LHCN-M2 (cell line): ENCODE data around the gene FGF9. TPM values are rescaled to one million over a fixed set of nuclear protein-coding genes. Genes with fewer than 3 reads are reported as not detected.
A peak's percentile ranks its signal among the peaks of the same experiment; 100 is the strongest.

Experiments used
- DNase-seq: peaks from one replicate; pipeline ENCODE4 v3.0.0-alpha.2; 2012; ENCODE audit warnings: low read depth
- total RNA-seq: library from RNA; depleted of rRNA; stranded (reverse); fragments of >200 nt; gene quantifications from 2 replicates; pipeline ENCODE4 v1.2.3, GENCODE V29; 2014

FGF9 gene
- total RNA-seq, 1 experiment from 2014 or later = not detected

DNA sequence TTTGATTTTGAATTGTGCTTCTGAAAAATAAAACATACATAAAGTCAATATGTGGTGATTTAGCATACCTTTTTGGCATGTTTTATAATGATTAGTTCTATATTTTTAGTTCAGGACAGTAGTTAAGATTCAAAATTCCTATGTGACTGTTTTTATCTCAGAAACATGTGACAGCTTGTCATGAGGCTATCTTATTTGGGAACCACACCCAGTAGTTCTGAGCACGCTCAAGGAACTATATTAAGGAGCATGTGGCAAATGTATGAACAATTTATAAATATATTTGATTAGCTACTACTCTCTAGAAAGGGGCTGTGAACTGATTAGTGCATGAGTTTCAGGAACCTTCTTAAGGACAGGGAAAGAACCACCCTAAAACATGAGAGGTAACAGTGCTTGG is 38.8 kb downstream of the FGF9 start:
- no peak for DNase-seq

DNA sequence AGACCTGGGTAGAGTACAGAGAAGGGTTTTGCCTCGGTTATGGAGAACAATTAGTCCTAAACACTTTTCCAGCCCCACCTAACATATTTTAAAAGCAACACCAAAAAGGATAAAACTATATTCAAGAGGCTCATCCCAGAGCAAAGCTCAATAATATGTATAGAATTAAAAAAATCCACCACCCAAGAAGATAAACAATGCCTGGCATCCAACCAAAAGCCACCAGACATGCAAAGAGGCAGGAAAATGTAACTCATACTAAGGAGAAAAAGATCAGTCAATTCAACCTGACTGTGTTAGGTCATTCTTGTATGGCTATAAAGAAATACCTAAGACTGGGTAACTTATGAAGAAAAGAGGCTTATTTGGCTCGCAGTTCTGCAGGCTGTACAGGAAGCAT is 39.3 kb downstream of the FGF9 start:
- no peak for DNase-seq

DNA sequence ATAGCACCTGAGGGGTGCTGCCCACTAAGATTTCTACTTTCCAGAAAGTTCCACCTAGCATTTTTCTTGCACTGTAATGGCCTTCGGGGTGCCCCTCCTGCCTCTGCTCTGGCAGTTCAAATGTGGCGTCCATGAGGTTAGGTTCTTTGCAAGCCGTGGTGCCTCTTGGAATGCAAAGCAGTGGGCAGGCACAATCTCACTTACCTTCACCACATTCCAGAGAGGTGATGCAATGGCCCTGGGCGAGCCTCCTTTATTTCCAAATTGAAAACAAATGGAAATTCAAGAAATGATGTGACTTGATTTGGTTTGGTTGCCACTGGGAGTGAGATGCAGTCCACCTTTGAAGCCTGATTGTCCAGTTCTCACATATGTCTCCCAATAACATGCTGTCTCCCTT is 46.9 kb downstream of the FGF9 start:
- DNase-seq = no peak

DNA sequence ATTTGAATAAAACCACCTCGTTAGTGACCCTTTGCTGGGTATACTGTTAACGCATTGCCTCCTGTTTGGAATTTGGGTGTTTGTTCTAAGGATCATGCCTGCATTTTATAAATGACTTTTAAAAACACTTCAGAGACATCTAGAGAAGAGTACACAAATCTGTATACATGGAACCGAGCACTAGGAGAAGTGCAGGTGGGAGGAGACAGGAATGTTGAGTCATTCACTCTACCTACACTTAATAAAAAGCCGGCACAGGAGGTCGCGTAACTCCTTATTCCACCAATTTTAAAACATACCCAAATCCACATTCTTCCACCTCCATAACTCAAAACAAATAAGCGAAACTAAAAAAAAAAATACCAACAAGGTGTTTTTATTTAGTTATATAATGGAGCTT is 48.6 kb downstream of the FGF9 start:
- DNase-seq = no peak

DNA sequence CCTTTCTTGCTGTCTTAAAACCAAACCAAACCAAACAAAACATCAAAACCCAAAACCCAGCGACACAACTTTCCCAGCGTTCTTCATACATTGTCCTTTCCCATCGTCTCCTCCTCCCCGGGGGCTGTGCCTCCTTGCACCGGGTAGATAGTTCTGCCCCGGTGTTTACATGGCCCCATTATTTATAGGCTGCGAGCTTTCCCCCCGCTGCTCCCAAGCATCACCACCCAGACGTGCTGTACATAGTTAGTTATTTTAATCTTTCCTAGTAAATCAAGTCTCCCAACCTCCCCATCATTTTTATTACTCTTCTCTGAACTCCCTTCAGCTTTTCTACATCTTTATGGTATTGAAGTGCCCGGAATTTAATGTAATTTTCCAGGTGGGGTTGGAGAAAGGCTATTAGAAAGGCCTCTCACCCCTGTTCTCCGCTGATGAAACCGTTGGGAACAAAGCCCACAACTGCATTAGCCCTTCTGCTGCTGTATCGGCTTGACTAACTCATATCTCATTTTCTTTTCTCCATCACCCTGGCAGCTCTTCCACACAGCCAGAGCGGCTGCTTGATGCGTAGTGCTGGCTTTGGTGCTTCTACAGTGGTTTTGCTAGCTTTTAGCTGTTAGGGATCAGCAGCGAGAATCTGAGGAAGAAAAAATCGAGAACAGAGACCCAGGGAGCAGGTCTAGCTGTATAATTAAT is 53.1 kb downstream of the FGF9 start:
- no peak for DNase-seq

DNA sequence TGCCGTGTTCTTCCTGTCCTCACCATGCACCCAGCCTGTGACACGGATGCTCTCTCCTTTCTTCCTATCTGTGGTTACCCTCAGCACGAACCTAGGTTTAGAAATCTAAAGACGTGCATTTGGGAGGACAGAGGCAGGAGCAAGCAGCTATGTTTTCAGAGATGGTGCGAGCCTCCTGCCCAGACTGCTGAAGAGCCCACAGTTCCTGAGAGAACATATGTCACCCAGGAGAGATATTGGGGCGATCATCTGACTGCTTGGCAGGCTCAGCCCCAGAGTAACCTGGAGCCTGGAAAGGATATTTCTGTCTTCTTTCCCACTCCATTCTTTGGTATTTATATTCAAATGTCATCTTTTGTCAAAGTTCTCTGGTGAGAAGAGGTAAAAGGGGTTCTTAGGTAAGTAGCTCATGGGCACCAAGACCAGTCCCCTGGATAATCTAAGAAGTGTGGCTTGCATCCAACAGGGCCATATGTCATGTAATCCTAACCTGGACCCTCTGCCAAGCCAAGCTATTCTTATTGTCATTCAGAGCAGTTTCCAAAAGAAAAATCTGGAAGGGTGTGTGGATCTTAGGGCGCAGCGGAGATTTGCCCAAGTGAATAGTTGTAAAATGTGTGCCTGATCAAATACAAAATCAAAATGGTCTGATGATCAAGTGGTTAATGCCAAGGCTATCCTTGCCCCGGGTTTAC is 59.5 kb downstream of the FGF9 start:
- DNase-seq = no peak

DNA sequence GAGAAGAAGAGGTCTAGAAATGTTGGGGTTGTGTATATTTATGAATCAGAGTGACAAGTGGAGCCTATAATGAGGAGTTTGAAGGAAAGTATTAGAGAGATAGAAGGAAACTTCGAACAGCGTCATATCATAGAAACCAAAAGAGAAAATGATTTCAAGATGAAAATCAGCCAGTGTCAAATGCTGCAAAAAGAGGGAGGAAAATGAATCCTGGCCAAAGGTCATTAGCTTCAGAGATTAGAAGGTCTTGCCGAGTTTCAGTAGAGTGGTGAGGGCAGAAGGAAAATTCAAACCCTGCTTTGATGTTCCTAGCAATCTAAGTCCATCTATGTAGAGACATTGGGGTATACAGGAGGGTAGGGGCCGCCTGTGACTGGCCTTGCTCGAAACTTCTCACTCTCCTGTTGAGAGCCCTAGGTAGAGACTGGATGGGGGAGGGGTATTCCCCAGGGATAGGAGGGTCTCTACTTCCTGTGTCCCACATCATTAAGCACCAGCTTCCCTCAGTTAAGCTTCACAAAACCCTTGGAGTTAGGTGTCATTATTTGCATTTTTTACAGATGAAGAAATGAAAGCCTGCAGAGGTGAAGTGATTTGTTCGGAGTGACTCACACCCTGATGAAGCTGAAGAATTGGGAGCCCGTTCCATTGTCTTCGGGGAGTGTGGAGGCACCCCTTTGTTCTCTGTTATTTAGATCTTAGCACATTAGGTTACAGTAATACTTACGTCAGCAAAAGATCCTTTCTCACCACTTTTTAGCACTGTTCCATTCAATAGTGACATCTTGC is 62.8 kb downstream of the FGF9 start:
- no peak for DNase-seq

DNA sequence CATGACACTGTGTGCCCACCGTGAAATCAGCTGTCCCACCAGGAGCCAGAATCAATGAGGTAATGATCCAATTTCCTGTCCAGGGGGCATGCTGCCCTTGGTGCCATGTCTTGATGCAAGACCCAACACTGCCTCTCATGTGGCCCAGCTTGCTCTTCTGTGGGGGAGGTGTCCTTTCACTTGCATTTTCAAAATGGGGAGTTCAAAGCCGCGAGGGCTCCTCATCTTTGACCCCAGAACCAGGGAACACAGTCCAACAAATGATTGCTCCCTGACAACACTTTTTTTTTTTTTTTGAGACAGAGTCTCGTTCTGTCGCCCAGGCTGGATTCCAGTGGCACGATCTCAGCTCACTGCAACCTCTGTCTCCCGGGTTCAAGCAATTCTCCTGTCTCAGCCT is 64.1 kb downstream of the FGF9 start:
- no peak for DNase-seq

DNA sequence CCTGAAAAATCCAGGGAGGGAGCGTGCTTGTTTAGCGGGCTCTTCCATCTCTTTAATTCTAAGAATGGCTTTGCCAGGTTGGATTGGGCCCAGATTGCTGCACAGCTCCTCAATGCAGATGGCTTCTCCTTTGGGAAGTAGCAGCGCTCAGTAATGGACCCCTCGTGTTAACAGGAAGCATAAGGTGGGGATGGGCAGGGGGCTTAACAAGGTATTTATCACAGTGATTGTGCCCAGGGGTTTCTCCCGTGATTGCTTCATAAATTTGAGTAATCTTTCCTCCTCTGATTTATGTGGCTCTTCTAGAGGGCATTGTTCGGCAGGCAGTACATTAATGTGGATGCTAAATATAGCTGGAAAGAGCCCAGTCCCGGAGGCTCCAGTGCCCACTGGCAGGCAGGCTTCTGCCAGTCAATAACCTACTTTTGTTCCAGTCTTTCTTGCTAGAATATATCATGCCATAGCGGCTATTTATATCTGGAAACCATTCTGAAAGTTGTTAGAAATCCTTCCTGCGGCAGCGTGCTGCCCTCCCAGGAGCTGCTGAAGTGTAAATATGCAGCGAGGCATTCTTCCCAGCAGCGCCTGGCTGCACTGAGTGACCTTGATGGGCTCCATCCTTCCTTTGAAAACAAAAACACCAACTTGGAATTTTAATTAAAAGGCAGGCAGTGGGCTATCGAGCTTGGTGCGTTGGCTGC is 65.0 kb downstream of the FGF9 start:
- no peak for DNase-seq

DNA sequence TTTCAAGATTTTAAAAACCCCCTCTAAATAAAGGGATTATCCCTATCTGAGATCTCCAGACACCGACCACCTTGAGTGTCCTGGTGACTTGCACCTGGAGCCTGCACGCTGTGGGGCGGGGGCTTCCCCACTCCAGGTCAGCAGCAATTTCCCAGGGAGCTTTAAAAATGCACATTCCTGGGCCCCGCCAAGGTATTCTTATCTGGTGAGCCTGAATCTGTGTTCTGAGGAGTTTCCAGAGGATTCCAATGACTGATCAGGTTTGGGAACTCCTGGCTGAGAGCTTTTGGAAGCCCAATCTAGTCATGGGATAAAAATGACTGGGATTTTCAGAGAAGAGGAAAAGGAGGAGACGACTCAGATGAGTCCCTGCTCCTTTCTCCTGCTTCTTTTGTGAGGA is 66.1 kb downstream of the FGF9 start:
- no peak for DNase-seq

DNA sequence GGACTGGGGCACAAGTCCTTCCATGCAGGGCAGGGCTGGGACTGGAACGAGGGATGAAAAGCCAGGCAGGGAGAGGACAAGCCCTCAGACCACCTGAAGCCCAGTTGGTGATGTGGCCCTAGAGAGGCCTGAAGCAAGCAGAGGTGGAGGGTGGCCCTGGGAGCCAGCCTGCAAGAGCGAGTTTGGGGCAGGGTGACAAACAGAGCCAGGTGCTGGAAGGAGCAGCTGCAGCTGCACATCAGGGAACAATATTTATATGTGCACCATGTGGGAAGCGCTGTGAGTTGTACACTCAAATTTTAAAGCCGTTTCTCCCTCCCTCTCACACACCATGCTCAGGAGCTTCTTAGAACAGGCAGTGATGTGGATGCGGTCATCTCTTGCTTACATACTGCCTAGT is 67.8 kb downstream of the FGF9 start:
- DNase-seq = peak; percentile 30

DNA sequence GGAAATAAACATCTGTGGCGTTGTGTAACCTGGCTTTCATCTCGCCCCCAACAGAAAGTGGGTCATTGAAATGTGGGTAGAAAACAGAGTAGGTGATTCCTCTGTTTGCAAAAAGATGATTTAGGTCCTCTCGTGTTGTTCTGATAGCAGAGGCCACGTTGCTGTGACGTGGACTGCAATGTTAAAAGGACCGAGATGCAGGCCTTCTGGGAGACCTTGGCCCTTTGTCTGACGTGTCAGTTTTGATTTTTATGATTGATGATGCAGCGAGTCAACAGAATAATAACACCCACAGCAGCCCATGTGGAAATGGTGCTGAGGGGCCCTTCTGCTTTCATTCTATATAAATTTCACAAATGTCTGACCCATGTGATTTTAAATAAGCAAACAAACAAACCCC is 68.9 kb downstream of the FGF9 start:
- DNase-seq = no peak

DNA sequence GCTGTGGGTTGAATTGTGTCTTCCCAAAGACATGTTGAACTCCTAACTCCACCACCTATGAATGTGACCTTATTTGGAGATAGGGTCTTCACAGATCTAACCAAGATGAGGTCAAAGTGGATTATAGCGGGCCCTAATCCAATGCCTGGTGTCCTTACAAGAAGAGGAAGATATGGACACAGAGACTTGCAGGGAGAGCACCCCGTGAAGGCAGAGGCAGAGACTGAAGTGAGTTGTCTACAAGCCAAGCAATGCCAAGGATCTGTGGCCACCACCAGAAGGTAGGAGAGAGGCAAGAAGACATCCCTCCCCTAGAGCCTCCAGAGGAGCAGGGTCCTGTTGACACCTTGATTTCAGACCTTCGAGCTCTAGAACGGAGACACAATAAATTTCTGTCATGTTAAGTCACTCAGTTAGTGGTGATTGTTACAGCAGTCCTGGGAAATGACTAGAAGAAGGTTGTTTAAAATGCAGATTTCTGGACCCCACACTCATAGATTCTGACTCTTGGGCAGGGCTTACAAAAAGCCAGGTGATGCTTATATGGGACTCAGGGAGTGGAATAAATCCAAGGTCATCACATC is 70.6 kb downstream of the FGF9 start:
- DNase-seq = no peak

DNA sequence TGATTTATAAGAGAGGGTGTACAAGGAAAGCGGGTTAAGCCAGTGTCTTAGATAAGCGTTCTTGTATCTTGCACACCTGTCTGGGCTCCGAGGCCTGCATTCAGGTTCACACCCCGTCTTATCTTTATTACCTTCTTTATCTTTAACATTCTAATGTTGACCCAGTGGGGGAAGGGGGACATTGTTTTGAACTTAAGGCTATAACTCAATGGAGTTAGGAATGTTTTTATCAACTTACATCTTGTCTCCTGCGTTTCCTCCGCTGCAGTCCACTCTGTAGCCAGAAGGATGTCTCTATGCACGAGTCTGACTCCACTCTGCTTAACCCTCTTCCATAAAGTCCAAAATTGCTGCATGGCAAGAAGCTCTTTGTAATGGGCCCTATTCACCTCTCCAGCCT is 71.2 kb downstream of the FGF9 start:
- no peak for DNase-seq

DNA sequence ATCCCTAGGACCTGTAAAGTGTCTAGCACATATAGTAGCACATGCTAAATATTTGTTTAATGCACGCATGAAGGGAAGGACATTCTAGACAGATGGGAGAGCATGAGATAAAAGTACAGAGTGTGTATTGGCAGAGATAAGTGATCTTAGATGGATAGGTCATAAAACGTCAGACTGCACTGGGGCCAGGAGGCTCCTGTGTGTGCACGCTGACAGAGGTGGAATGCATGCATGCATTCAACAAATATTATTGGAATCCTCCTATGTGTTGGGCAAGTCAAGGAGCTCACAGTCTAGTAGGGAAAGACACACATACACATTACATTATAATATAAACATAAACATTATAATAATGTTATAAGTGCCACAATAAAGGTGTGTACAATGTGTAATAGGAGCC is 73.3 kb downstream of the FGF9 start:
- no peak for DNase-seq

DNA sequence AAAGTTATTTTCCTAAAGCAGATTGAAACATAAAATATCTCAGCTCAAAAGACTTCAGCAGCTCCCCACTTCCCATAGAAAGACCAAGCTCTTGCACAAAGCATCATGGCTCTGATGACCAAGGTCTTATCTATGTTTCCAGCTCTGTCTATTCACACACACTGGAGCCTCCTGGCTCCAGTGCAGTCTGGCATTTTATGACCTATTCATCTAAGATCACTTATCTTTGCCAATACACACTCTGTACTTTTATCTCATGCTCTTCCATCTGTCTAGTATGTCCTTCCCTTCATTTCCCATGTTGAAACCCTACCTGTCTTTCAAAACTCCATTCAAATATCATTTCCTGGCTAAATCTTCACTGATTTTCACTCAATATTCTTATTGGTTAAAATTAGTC is 74.4 kb downstream of the FGF9 start:
- no peak for DNase-seq

DNA sequence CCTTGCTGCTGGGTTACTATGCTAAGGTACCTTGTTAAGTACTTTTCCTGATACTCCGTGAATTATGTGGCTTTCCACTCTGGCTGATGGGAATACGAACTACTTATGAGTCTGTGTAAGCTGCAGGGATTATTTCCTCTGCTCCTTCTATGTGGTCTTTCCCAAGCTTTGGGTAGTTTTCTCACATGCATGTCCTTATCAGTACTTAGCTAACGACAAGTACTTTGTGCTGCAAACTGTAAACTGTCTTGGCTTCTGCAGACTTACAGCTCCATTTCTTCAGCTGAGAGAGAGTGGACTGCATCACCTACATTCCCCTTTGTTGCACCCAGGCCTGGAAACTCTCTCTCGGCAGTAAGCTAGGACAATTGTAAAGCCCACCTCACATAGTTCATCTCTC is 76.6 kb downstream of the FGF9 start:
- DNase-seq = no peak

DNA sequence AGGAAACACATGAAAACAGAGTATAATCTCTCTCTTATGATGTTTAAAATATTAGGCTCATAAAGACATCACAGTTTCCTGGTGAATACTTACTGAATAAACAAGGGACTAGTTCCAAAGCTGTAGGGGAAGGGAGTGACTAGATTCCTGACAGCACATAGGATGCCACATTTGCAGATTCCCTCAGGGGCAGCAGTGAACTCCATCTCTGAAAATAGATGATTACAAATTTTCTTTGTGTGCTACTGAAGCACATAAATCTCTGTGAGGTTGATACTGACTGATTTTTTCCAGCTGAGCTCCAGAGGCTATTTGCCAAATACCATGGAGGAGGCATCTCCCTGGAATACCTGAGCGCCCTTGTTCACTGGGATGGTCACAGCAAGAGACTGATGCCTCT is 77.3 kb downstream of the FGF9 start:
- DNase-seq = no peak

DNA sequence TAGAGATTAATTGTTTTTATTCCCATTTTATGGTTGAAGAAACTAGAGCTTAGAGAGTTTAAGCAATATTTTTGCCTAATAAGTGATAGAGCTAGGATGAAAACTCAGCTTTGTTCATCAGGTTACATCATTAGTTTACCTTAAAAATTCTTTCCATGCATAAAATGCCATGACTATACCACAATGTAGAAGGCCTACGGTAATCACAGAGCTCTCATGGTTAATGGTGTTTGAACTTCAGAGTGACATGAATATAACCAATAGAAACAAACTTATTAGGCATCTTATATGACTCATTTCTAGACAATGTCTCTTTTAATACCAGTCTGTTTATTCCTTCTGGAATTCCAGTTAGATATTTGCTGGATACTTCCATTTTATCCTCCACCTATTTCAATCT is 78.5 kb downstream of the FGF9 start:
- DNase-seq = no peak

DNA sequence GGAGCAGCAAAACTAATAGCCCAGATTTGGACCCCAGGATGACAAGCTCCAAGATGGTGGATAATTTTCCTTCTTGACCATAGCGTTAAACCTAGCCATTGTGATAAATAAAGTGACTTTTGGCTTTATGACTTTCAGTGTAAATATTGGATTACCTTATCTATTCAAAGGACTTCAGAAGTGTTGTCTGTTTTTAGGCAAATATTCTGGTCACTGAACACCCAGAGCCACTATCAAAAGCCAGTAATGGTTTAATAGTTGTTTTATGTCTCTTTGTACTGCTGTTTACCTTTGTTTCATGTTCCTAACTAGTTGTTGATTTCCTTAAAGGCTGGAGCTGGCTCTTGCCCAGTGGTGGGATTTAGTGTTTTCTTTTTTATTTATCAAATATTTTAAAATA is 81.6 kb downstream of the FGF9 start:
- no peak for DNase-seq

DNA sequence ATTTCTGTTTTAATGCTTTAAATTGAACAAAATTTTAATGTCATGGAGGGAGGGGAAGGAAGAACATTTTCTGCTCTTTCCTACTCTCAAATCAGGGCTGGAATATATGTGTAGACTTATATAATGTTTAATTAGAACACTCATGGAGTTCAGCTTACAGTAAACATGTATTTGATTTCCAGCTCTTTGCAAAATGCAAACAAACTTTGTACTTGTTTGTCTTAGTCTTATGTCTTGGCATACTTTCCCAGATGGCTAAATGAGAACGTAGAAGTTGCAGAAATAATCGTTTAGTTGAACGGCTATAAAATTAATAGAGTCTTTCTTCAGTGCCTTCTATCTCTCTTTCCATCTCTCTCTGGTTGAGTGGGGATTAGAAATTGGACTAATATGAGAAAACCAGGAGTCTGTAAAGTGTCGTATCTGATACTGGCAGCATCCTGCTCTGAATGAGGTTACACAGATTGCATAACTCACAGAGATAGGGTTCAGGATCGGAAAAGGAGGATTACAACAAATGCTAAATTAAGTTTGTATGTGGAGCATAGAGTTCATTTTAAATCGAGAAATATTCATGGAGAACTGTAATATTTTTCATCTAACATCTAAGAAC is 82.3 kb downstream of the FGF9 start:
- DNase-seq = no peak
